GM04504 (cell line): ENCODE measurements around the gene CYP24A1.

Experiments used
- DNase-seq: peaks from one replicate; pipeline ENCODE4 v3.0.0-alpha.2; 2012; ENCODE audit warnings: low read depth

The CYP24A1 gene

GRCh38 chr20:54156981-54157835 lies 16.6 kb downstream of the CYP24A1 start:
- no peak for DNase-seq

DNA sequence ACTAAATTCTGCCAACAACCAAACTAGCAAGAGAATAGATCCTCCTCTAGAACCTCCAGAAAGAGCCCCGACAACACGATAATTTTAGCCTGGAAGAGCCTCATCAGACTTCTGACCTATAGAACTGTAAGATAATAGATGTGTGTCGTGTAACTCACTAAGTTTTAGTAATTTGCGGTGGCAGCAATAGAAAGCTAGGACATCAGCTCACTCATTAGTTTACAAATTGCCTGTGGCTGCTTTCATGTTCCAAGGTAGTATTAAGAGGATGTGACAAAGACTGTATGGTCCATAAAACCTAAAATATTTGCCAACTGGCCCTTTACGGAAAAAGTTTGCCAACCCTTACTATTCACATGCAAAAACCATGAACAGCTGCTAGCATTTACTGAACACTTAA lies 17.3 kb downstream of the CYP24A1 start:
- DNase-seq: no peak

DNA sequence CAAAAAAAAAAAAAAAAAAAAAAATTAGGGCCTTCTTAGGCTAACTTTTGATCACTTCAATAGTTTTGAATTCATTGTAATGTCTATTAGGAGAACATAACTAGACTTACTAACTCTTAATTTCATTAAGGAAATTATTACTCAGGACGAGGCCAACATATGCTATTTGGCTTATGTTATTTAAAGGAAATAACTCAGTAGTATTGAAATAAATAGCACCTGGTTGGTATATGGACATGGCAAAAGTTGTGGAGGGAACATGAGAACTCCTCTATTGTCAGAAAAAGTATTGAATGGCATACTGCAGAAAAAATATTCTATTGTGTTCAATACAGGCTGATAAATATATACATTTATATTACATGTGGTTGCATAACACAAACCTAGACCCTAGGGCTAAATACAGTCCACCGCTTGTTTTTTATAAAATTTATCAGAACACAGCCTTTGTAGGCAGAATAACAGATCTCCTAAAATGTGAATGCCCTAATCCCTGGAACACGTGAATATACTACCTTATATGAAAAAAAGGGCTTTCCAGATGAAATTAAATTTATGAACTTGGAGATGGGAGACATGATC lies 18.0 kb downstream of the CYP24A1 start:
- no peak for DNase-seq

- DNase-seq: no peak
These were observed 19.3 kb downstream of the CYP24A1 start for GRCh38 chr20:54154439-54154838.

DNA sequence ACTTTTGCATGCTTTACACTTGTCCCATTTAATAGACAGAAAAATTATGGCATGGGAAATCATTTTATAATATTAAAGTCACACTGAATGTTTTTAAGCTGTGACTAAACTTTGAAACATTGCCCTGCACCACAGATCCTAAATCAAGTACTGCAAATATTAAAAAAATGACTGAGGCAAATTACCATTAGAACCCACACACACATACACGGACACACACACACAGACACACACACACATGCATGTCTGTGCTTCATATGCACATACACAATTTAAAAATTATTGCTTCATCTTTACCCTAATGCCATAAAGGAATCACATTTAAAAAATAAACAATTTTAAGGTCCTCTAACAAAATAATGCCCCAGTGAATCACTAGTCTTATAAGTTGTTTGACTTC lies 19.9 kb downstream of the CYP24A1 start:
- no peak for DNase-seq

GRCh38 chr20:54153041-54153327 lies 20.8 kb downstream of the CYP24A1 start:
- DNase-seq: no peak

DNA sequence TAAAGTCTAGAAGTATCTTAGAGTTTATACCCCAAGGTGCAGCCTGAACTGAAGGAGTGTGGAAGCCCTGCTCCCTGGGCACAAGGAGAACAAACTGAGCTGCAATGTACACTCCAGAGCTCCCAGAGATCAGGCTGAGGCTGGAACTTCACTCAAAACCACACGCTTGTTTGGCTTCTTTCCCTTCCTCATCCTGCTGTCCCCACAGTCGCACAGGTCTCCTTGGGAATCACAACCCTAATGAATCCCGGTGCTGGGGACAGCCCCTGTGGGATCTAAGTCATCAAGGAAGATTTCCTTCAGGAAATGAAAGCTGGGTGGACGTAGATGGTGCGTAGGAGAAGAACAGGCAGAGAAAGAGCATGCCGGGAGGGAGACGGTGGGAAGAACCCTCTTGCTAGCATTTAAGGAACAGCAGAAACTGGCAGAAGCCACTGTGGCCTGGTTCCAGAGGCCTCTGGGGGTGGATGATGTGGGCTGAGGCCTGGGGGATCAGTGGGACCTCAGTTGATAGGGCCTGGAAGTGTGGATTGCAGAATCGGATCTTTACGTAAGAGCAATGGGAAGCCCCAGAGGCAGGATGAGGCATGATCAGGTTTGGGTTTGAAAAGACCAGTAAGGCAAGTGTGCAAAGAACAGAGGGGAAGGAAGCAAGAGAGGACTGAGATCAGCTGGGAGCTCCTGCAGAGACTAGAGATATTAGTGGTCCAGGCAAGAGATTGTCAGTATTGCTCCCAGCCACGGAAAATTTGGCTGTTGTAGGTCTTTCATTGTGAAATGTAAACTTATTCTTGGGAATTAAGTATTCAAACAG lies 21.4 kb downstream of the CYP24A1 start:
- DNase-seq: no peak

- no peak for DNase-seq
These were observed 22.1 kb downstream of the CYP24A1 start for GRCh38 chr20:54151511-54152226.

DNA sequence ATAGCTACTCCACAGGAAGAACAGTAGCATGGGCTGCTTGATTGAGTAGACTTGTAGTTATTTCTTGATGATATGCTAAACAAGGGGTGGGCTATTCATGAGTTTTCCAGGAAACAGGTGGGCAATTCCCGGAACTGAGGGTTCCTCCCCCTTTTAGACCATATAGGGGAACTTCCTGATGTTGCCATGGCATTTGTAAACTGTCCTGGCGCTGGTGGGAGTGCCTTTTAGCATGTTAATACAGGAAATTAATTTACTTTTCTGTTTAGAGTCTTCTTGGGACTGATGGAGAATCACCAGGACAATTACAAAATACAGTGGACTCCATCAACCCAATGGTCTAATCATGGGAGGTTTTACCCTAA lies 22.7 kb downstream of the CYP24A1 start:
- DNase-seq: no peak

DNA sequence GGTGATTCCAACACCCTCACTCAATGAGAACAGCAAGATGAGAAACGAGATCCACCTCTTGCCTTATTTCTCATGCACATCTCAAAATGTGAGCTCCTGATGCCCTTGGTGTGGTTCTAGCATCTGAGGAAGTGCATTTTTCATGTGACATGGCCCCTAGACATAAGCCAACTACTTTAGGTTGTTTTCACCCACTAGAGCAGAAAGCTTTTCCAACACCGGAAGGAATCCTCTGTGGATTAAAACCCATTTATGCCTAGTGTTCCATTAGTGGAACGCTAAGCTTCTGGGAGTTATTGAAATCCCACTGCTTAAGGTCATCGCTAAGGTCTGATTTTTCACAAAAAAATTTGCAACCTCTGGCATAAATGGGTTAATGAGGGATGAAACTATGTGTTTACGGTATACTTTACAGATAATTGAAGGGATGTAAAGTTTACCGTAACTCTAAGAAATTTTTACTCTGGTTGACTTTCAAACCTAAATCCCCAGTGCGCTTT lies 24.0 kb downstream of the CYP24A1 start:
- DNase-seq: no peak

DNA sequence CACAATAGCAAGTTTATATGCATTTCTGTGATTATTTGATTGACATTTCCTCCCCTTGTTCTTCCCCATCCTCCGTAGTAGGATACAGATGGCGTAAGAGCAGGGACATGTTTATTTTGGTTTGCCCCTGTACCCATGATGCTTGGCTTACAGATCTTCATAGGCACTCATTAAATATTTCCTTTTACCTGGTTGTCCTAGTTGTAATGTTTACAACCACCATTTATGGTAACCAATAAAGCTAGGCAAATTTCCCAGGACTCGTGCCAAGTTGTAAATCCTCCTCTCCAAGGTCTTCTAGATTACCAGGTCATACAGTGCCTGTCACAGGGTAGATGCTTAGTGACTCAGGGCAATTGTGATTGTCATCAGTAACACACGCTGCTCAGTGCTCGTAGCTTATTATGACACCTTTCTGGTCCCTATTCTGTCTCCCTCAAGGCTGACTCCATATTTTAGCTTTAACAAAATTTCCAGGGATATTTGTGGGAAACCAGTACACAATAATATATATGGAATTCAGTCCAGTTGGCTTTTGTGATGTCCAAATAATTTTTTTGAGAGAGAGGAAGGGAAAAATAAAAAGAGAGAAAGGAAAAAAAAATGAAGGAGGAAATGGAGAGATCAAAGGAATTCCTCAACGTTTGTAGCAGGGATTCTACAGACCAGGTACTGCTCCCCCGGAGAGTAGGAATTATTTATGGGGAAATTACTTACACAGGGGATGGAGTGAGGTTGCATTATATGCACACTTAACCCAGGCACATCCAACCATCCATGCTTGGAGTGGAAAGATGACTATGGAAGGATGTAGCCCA lies 24.6 kb downstream of the CYP24A1 start:
- no peak for DNase-seq

DNA sequence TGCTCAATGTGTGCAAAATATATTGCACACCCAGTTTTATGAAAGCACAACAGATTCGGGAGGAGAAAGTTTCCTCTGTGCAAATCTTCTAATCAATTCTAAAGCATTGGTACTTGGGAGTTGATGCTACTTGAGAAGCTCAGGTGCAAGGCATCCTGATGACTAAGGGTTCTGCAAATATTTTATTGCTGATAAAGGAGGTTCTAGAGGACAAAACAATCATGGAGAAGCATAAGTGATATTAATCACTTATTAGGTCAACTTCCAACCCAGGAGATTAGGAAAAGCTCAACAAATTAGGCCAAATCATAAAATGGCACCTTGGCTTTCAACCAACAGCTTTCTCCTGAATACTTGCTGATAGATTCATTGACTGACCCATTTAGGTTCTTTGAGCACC lies 27.1 kb downstream of the CYP24A1 start:
- no peak for DNase-seq

GRCh38 chr20:54144847-54145414 lies 28.9 kb downstream of the CYP24A1 start:
- DNase-seq: no peak

DNA sequence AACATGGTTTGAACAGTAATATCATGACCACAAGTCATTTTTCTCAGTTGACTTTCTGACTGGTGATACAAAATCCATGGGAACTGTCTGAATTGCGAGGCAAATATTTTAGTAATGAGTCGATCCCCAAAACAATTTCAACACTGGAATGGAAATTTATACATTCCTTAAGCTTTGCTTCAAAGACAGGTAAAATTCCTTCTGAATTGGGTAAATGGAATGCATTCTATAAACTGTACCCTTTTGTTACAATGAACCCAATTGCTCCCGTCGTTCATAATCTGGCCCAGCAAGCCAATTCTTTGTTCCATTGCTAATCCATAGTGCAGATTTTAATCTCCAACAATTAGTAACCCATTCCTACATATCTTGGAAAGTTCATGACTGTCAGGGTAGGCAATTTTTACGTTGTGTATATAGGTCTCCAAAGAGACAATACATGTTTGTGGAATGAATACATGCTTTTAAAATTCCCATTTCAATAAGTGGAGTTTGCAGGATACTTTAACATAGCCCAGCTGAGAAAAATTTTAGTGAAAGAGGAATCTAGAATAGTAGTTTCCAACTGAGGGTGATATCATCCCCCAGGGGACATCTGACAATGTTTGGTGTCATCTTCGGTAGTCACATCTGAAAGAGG lies 32.7 kb downstream of the CYP24A1 start:
- no peak for DNase-seq

DNA sequence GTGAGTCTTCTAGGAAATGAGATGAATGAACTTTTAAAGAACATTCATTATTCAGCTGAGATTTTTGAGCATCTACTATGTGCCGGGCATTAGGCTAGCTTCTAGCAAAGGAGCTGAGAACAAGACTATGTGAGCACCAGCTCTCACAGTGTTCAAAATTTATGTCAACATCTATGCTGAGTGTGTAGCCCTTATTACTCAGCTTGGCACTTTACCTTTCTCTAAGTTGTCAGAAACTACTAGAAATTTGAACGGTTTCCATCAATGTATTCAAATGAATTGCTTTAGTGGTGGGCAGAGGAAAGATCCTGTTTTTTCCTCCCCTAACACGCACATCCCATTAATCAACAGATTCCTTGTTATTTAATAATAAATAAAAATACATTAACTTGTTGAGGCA lies 33.3 kb downstream of the CYP24A1 start:
- DNase-seq: no peak

DNA sequence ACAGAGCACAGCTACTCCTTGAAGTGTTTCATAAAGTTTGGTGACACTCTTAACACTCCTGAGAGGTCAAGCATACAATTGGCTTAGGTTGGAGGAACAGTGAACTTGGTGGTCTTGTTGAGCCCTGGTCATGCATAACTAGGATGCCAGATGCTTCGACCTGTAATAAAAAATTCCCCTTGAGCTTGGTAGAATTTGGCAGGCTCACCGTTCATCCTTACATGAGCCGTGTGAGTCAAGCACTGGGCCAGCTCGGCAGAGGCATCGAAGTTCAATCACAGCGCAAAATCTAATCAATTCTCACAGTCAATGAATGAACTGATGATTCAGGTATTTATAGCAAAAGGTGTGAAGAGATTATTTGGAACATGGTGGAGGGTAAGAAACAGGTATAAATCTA lies 33.7 kb downstream of the CYP24A1 start:
- no peak for DNase-seq

DNA sequence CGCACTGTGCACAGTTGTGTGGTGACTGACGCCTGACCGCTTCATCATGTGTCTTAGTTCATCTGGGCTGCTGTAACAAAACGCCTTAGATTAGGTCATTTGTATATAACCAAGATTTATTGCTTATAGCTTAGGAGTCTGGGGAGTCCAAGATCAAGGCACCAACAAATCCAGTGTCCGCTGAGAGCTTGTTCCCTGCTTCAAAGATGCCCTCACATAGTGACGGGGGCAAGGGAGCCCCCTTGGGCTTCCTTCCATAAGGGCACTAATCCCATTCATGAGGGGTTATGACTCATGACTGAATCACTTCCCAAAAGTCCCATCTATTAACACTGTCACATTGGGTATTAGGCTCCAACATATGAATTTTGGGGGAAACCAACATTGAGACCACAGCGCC lies 34.6 kb downstream of the CYP24A1 start:
- DNase-seq: no peak

DNA sequence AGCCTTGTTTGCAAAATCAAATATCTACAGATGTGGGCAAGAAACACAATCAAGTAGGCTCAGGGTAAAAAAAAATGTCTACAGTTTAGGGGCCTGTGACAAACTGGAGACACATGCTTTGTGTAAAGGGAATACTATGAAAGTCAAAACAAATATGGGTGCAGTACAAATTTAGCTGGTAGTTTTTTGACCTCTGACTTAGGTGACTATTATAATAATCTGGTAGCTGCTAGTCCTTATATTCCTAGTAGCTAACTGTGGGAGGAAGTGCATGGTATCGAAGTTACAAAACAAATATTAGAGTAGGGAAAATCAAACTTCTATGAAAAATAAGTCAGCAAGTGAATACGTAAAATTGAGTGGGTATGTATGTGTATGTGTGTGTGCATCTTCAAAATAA lies 35.4 kb downstream of the CYP24A1 start:
- no peak for DNase-seq

GRCh38 chr20:54137115-54137514 lies 36.7 kb downstream of the CYP24A1 start:
- no peak for DNase-seq

DNA sequence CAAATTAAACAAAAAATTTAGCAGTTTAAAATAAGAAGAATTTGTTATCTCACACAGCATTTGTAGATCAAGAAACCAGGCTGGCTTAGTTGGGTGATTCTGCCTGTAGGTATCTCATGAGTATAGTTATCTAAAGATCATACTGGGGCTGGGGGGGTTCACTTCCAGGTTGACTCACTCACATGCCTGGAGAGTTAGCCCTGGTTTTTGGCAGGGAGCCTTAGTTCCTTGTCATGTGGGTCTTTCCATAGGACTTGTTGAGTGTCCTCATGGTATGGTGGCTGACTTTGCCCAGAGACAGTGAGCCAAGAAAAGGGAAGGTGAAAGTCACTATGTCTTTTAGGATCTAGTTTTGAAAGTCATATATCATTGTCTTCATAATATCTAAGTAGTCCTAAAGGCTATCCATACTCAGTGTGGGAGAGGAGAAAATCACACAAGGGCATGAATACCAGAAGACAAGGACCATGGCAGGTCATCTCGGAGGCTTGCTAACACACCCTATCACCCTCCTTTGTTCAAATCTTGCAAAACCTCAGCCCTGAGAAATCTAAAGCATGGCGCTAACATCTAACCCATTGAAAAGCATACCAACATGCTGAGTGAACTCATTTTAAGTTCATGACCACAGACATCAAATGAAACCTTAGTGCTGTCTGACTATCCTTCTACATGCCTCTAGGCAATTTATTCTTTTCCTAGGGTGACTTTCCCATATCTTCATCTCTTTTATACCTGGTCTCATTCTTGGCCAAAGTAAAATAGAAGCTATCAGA lies 39.2 kb downstream of the CYP24A1 start:
- no peak for DNase-seq
